Left ventricle myocardium inferior (tissue), 1 donor: ENCODE results near the gene PPM1H. TPM values are rescaled to one million over a fixed set of nuclear protein-coding genes. Genes with fewer than 3 reads are reported as not detected.
A peak's percentile ranks its signal among the peaks of the same experiment; 100 is the strongest.

Source experiments
- DNase-seq: peaks from one replicate; pipeline ENCODE4 v3.0.0-alpha.2; 2020
- H3K27ac ChIP-seq: fragments of 200-600 bp; replicated peaks from 2 replicates; pipeline ENCODE4 v1.8.0; 2021
- H3K27me3 ChIP-seq: fragments of 200-600 bp; 2 replicates; pipeline ENCODE4 v1.8.0; 2021; ENCODE audit warnings: low read depth
- H3K36me3 ChIP-seq: fragments of 200-600 bp; 2 replicates; pipeline ENCODE4 v1.8.0; 2021
- H3K4me1 ChIP-seq: fragments of 200-600 bp; 2 replicates; pipeline ENCODE4 v1.8.0; 2021
- H3K4me3 ChIP-seq: fragments of 200-600 bp; 2 replicates; pipeline ENCODE4 v1.8.0; 2021; ENCODE audit warnings: mild to moderate bottlenecking, moderate library complexity
- H3K9me3 ChIP-seq: fragments of 200-600 bp; replicated peaks from 2 replicates; pipeline ENCODE4 v1.8.0; 2021
- CTCF ChIP-seq: fragments of 200-600 bp; IDR thresholded peaks from 2 replicates; pipeline ENCODE4 v1.8.0; 2021; ENCODE audit warnings: antibody characterized with exemption, mild to moderate bottlenecking, borderline replicate concordance
- intact Hi-C: fragments of 100-400 bp; cut with micrococcal nuclease; formaldehyde crosslinking; loops from one replicate; pipeline ENCODE4 v1.11.0; 2022
- total RNA-seq: library from RNA; stranded (reverse); fragmentation: NEBNext Ultra II Directional; extraction: Animal tissue kit (Norgen Biotek cat#: 25700); gene quantifications from one replicate; pipeline ENCODE4 v1.2.1, GENCODE V29; 2021
- donor health status: DM: no; HTN: yes; CAD: no; lungs with severe emphysema.

Gene PPM1H
- total RNA-seq, 1 donor from 2014 or later: 6.0 TPM

GRCh38 chr12:62694632-62695031 lies 240.3 kb downstream of the PPM1H start:
- Histone ChIP-seq H3K27me3 (no peaks in the 10 kb centered on the region), H3K36me3 (peaks cover 15% of the 10 kb centered on the region), H3K4me3 (no peak overlapping the region), H3K4me1 (peaks cover 21% of the 10 kb centered on the region), H3K27ac (no peak overlapping the region), H3K9me3 (no peaks in the 10 kb centered on the region)
- DNase-seq: no peak
- no peak for TF ChIP-seq CTCF
- intact Hi-C loops: no loop called here

- DNase-seq: no peak
- peaks cover 20% of the 10 kb centered on the region for H3K36me3 ChIP-seq
- H3K27me3 ChIP-seq: no peaks in the 10 kb centered on the region
- H3K9me3 ChIP-seq: no peaks in the 10 kb centered on the region
- no peak for TF ChIP-seq CTCF
- intact Hi-C loops: no loop called here
- H3K4me3 ChIP-seq: no peak overlapping the region
- H3K27ac ChIP-seq: no peak overlapping the region
- peaks cover 20% of the 10 kb centered on the region for H3K4me1 ChIP-seq
Measured at GRCh38 chr12:62694116-62694515, 240.8 kb downstream of the PPM1H start.

GRCh38 chr12:62693376-62694050 lies 241.4 kb downstream of the PPM1H start:
- no peak for TF ChIP-seq CTCF
- no peak overlapping the region for H3K4me3 ChIP-seq
- intact Hi-C loops: no loop called here
- H3K4me1 ChIP-seq: peaks cover 14% of the 10 kb centered on the region
- DNase-seq: peak; percentile 38
- peaks cover 21% of the 10 kb centered on the region for H3K36me3 ChIP-seq
- H3K9me3 ChIP-seq: no peaks in the 10 kb centered on the region
- H3K27me3 ChIP-seq: no peaks in the 10 kb centered on the region
- peak overlapping the region; percentile 54 for H3K27ac ChIP-seq

- DNase-seq: no peak
- H3K4me3 ChIP-seq: no peak overlapping the region
- H3K9me3 ChIP-seq: no peaks in the 10 kb centered on the region
- intact Hi-C loops: no loop called here
- H3K4me1 ChIP-seq: peaks cover 8% of the 10 kb centered on the region
- H3K36me3 ChIP-seq: peaks cover 21% of the 10 kb centered on the region
- no peaks in the 10 kb centered on the region for H3K27me3 ChIP-seq
- TF ChIP-seq CTCF: no peak
- H3K27ac ChIP-seq: peak overlapping the region; percentile 54
Measured at GRCh38 chr12:62692884-62693283, 242.1 kb downstream of the PPM1H start.

GRCh38 chr12:62691309-62691708 lies 243.6 kb downstream of the PPM1H start:
- intact Hi-C loops: no loop called here
- Histone ChIP-seq H3K9me3 (no peaks in the 10 kb centered on the region), H3K4me3 (no peak overlapping the region), H3K4me1 (no peaks in the 10 kb centered on the region), H3K27ac (no peak overlapping the region), H3K27me3 (no peaks in the 10 kb centered on the region), H3K36me3 (peaks cover 21% of the 10 kb centered on the region)
- no peak for DNase-seq
- no peak for TF ChIP-seq CTCF
